ENCODE data around the gene ERGIC1.

DNA sequence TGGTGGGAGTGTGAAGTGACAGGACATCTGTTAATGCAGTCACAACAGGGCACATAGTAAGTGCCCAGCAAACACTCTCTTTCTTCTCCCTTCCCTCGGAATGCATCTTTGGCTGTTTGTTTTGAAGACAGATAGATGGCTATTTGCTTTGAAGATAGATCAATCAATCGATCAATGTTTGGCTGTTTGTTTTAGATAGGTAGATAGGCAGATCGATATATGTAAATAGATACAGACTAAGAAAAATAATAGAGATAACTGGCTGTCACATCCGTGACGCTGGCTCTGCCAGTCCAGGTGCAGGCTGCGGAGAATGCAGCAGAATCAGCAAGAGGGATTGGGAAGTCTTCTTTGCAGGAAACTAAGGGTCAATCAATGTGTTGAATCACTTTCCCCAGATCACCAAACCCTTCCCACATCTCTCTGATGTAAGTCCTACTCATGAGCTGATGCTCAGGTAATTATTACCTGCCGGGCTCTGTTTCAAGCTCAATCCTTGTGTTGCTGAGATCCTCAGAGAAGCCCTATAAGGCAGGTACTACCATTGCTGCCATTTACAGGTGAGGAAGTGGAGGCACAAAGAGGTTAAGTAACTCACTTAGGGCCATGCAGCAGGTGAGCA, 60.8 kb downstream of the ERGIC1 start:
- TF ChIP-seq CTCF (IDR thresholded peaks at IDR 0.05) (no peak), POLR2A (IDR thresholded peaks at IDR 0.05) (no peak), POLR2AphosphoS5 (IDR thresholded peaks at IDR 0.05) (no peak)

All from prostate gland (tissue), 2 donors.